Calu3 (cell line): ENCODE measurements around the gene USP15. TPM values are rescaled to one million over a fixed set of nuclear protein-coding genes. Genes with fewer than 3 reads are reported as not detected.

Experiments
- BruUV-seq: library from RNA; stranded (reverse); fragments of 400-500 nt; replicated peaks from 2 replicates; lab custom pipeline; 2021; lab: Mats Ljungman, UMichigan
- CTCF ChIA-PET: fragments of 300-600 bp; sonication (Branson Sonifier 250); formaldehyde crosslinking; loops from one replicate; lab custom pipeline; 2022; ENCODE audit warnings: antibody characterized with exemption; lab: Charles Lee
- DNase-seq: peaks from one replicate; pipeline ENCODE4 v3.0.0; 2022
- H3K27ac Mint-ChIP-seq: one replicate; pipeline ENCODE4 v1.8.0; 2022; ENCODE audit warnings: mixed read lengths; ENCODE audit not compliant: unreplicated experiment
- H3K27me3 Mint-ChIP-seq: one replicate; pipeline ENCODE4 v1.8.0; 2022; ENCODE audit warnings: mixed read lengths; ENCODE audit not compliant: unreplicated experiment
- H3K36me3 Mint-ChIP-seq: one replicate; pipeline ENCODE4 v1.8.0; 2022; ENCODE audit warnings: mild to moderate bottlenecking, moderate library complexity, mixed read lengths; ENCODE audit not compliant: insufficient read depth, unreplicated experiment
- H3K4me1 Mint-ChIP-seq: one replicate; pipeline ENCODE4 v1.8.0; 2022; ENCODE audit warnings: mild to moderate bottlenecking, low read depth, mixed read lengths; ENCODE audit not compliant: unreplicated experiment
- H3K4me3 Mint-ChIP-seq: one replicate; pipeline ENCODE4 v1.8.0; 2022; ENCODE audit warnings: mild to moderate bottlenecking, low read depth, moderate library complexity, mixed read lengths; ENCODE audit not compliant: unreplicated experiment
- H3K9me3 Mint-ChIP-seq: one replicate; pipeline ENCODE4 v1.8.0; 2022; ENCODE audit warnings: low read depth, mixed read lengths; ENCODE audit not compliant: unreplicated experiment
- CTCF ChIP-seq: fragments of 200-600 bp; IDR thresholded peaks from one replicate; pipeline ENCODE4 v1.8.0; 2022; ENCODE audit warnings: antibody characterized with exemption; ENCODE audit not compliant: unreplicated experiment
- intact Hi-C: fragments of 100-400 bp; cut with micrococcal nuclease; formaldehyde crosslinking; loops from one replicate; pipeline ENCODE4 v1.10.0; 2022; ENCODE audit not compliant: unreplicated experiment
- total RNA-seq: library from RNA; stranded (reverse); gene quantifications from 2 replicates; pipeline ENCODE4 v1.2.3, GENCODE V29; 2022

USP15 gene
- total RNA-seq, 1 experiment from 2014 or later, result 66.1 TPM

DNA sequence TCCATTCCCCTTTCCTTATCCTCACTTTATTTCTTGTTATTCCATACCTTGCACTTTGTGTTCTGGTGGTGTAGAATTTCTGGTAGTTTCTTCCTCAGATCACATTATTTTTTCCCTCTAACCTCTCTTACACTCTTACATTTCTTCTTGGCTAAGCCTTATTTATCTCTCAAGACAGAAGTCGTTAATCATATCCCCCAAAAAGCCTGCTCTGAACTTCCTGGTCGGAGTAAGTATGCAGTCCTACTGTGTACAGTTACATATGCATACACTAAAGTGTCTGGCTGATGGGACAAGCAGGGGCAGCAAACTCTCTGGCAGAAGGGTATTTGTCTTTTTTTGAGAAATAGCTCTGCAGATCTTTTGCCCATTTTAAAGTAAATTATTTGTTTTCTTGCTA, 33.1 kb upstream of the USP15 start:
- Mint-ChIP-seq H3K9me3 (no peaks in the 10 kb centered on the region), H3K27me3 (no peaks in the 10 kb centered on the region), H3K27ac (no peak overlapping the region), H3K36me3 (no peaks in the 10 kb centered on the region), H3K4me1 (no peaks in the 10 kb centered on the region), H3K4me3 (no peak overlapping the region)
- intact Hi-C loops, result no loop called here
- no peak for DNase-seq
- no peak for TF ChIP-seq CTCF
- CTCF ChIA-PET, result no interaction called here
- BruUV-seq, result no TSS peak

GRCh38 chr12:62230652-62231051, 29.6 kb upstream of the USP15 start:
- H3K27me3 Mint-ChIP-seq, result no peaks in the 10 kb centered on the region
- no peaks in the 10 kb centered on the region for H3K4me1 Mint-ChIP-seq
- BruUV-seq, result no TSS peak
- no peak for DNase-seq
- H3K9me3 Mint-ChIP-seq, result no peaks in the 10 kb centered on the region
- intact Hi-C loops, result no loop called here
- H3K27ac Mint-ChIP-seq, result no peak overlapping the region
- no peaks in the 10 kb centered on the region for H3K36me3 Mint-ChIP-seq
- TF ChIP-seq CTCF, result no peak
- H3K4me3 Mint-ChIP-seq, result no peak overlapping the region
- CTCF ChIA-PET, result no interaction called here

- H3K27me3 Mint-ChIP-seq, result no peaks in the 10 kb centered on the region
- H3K4me3 Mint-ChIP-seq, result no peak overlapping the region
- intact Hi-C loops, result no loop called here
- no peaks in the 10 kb centered on the region for H3K36me3 Mint-ChIP-seq
- CTCF ChIA-PET, result interaction anchor here (0.7 kb wide), 1 partner anchor 1955 kb away, joined by 4 read pairs; no protein-coding TSS in a partner anchor
- no peak for TF ChIP-seq CTCF
- no peak overlapping the region for H3K27ac Mint-ChIP-seq
- BruUV-seq, result no TSS peak
- no peak for DNase-seq
- H3K9me3 Mint-ChIP-seq, result no peaks in the 10 kb centered on the region
- no peaks in the 10 kb centered on the region for H3K4me1 Mint-ChIP-seq
These were observed 28.0 kb upstream of the USP15 start for GRCh38 chr12:62232143-62232729.

- BruUV-seq, result no TSS peak
- intact Hi-C loops, result no loop called here
- Mint-ChIP-seq H3K27ac (no peak overlapping the region), H3K27me3 (no peaks in the 10 kb centered on the region), H3K4me1 (no peaks in the 10 kb centered on the region), H3K9me3 (no peaks in the 10 kb centered on the region), H3K36me3 (no peaks in the 10 kb centered on the region), H3K4me3 (no peak overlapping the region)
- no peak for TF ChIP-seq CTCF
- CTCF ChIA-PET, result no interaction called here
- DNase-seq, result no peak
These were observed 26.4 kb upstream of the USP15 start for GRCh38 chr12:62233805-62234204.
